GM19438 (cell line): ENCODE data around the gene PRMT7.

Experiments used
- ATAC-seq: cut with Tn5 transposase; IDR thresholded peaks from one replicate; pipeline ENCODE4 v1.9.1; 2021; ENCODE audit warnings: low read depth; ENCODE audit not compliant: unreplicated experiment

PRMT7 gene

GRCh38 chr16:68373528-68374245, 62.9 kb downstream of the PRMT7 start:
- no peak for ATAC-seq

- no peak for ATAC-seq
Observed at GRCh38 chr16:68374246-68374805, 63.5 kb downstream of the PRMT7 start.

GRCh38 chr16:68374961-68375660, 64.3 kb downstream of the PRMT7 start:
- ATAC-seq: no peak

- ATAC-seq: no peak
Observed at GRCh38 chr16:68375801-68376536, 65.2 kb downstream of the PRMT7 start.

- ATAC-seq: no peak
Observed at GRCh38 chr16:68376590-68376989, 65.8 kb downstream of the PRMT7 start.

- no peak for ATAC-seq
Observed at GRCh38 chr16:68377221-68377620, 66.4 kb downstream of the PRMT7 start.

GRCh38 chr16:68377667-68378393, 67.0 kb downstream of the PRMT7 start:
- no peak for ATAC-seq

- ATAC-seq: no peak
Observed at GRCh38 chr16:68378436-68379415, 67.9 kb downstream of the PRMT7 start.

GRCh38 chr16:68379472-68380347, 68.9 kb downstream of the PRMT7 start:
- ATAC-seq: no peak

GRCh38 chr16:68380348-68380670, 69.5 kb downstream of the PRMT7 start:
- no peak for ATAC-seq

- no peak for ATAC-seq
Observed at GRCh38 chr16:68380676-68381362, 70.0 kb downstream of the PRMT7 start.

- ATAC-seq: no peak
Observed at GRCh38 chr16:68381363-68381724, 70.5 kb downstream of the PRMT7 start.

GRCh38 chr16:68382296-68382718, 71.5 kb downstream of the PRMT7 start:
- no peak for ATAC-seq

- ATAC-seq: no peak
Observed at GRCh38 chr16:68383858-68384257, 73.0 kb downstream of the PRMT7 start.

- no peak for ATAC-seq
Observed at GRCh38 chr16:68384288-68385161, 73.7 kb downstream of the PRMT7 start.

GRCh38 chr16:68385371-68385770, 74.6 kb downstream of the PRMT7 start:
- ATAC-seq: no peak

GRCh38 chr16:68386628-68387027, 75.8 kb downstream of the PRMT7 start:
- ATAC-seq: no peak
